ENCODE measurements around the gene RSU1. TPM values are rescaled to one million over a fixed set of nuclear protein-coding genes. Genes with fewer than 3 reads are reported as not detected.
A peak's percentile ranks its signal among the peaks of the same experiment; 100 is the strongest.

RSU1 gene
- total and polyA plus RNA-seq, 10 of the 15 experiments (the other 5 are each of a cell fraction or from before 2014, with no cell fraction given), result 49.2 to 139 (median 81.3) TPM

GRCh38 chr10:16816830-16817124 lies 447 bp downstream of the RSU1 start:
- H3K9me3 ChIP-seq (replicated peaks; ENCODE audit: control insufficient read depth, insufficient read depth, low read length), result no peaks in the 10 kb centered on the region; the same call in 2 of the 3 replicates
- H3K4me1 ChIP-seq (ENCODE audit: control insufficient read depth, insufficient read depth, low read length), result no peaks in the 10 kb centered on the region
- peaks cover 19% of the 10 kb centered on the region for H3K79me2 ChIP-seq (ENCODE audit: control insufficient read depth, insufficient read depth, low read length)
- in situ Hi-C loops (cut with MboI), result loop anchor here (25.0 kb wide), 1 partner anchor 1846 kb away; the partner anchor contains the start of genes ARL5B and NSUN6
- H3K4me2 ChIP-seq (ENCODE audit: control insufficient read depth, insufficient read depth), result peak overlapping the region; percentile 81
- peak overlapping the region; percentile 81 for H3K9ac ChIP-seq (ENCODE audit: control insufficient read depth, insufficient read depth, low read length)
- H4K20me1 ChIP-seq (ENCODE audit: control insufficient read depth, insufficient read depth), result no peaks in the 10 kb centered on the region; the same call in 1 of the 2 replicates
- POLR2A ChIA-PET, result interaction anchor here (1.0 to 1.4 kb wide), 3 partner anchors 9 to 413 kb away, joined by 3 to 4 read pairs (median 3); no protein-coding TSS in a partner anchor
- no peaks in the 10 kb centered on the region for H3K36me3 ChIP-seq (ENCODE audit: control insufficient read depth in 2 of 2, insufficient read depth in 2 of 2, low read length in 1 of 2)
- SMC1A ChIA-PET (ENCODE audit: uncharacterized antibody, unreplicated experiment), result interaction anchor here (0.8 to 2.8 kb wide), 5 partner anchors 8 to 230 kb away, joined by 3 to 11 read pairs (median 3); no protein-coding TSS in a partner anchor
- peak overlapping the region; percentile 85 for H3K4me3 ChIP-seq
- TF ChIP-seq IKZF2 (IDR thresholded peaks at IDR 0.05), result 0 out of 4 replicates have a peak, but pooled peaks of 1 of the 2 experiments have one; percentile 11
- no peak for TF ChIP-seq STAT1 (conservative IDR thresholded peaks at IDR 0.05)
- TF ChIP-seq NBN (IDR thresholded peaks at IDR 0.05), result 0 out of 2 replicates have a peak, but pooled peaks have one; percentile 11
- TF ChIP-seq GATAD2B (conservative IDR thresholded peaks at IDR 0.05; ENCODE audit: low read depth), result 0 out of 2 replicates have a peak, but pooled peaks have one; percentile 55
- TF ChIP-seq ZNF274 (IDR thresholded peaks at IDR 0.05; ENCODE audit: insufficient read depth, insufficient read length), result no peak
- TF ChIP-seq LARP7 (IDR thresholded peaks at IDR 0.05), result 0 out of 2 replicates have a peak, but pooled peaks have one; percentile 44
- no peak for TF ChIP-seq YY1 (IDR thresholded peaks at IDR 0.05; ENCODE audit: low read depth, low read length)
- H3K27me3 ChIP-seq (replicated peaks in 1 of 2; ENCODE audit: control insufficient read depth in 2 of 2, insufficient read depth in 2 of 2, low read length in 1 of 2), result no peaks in the 10 kb centered on the region; a peak in 1 of 4 replicates
- RAD21 ChIA-PET (ENCODE audit: unreplicated experiment), result interaction anchor here (1.0 to 1.5 kb wide), 6 partner anchors 8 to 956 kb away, joined by 3 to 6 read pairs (median 5); partner anchors contain the start of gene TRDMT1
- no TSS peak for BruUV-seq (replicated peaks)
- H2AFZ ChIP-seq (ENCODE audit: control insufficient read depth, low read depth, low read length), result peak overlapping the region; percentile 81
- DNase-seq (ENCODE audit: low read depth, low spot score) (no peak), ATAC-seq (no peak), FAIRE-seq (no peak)
- H3K27ac ChIP-seq (ENCODE audit: control insufficient read depth, insufficient read depth), result peak overlapping the region; percentile 59
- WGBS (ENCODE audit: insufficient coverage, insufficient replicate concordance, low lambda C conversion rate, missing lambda C conversion rate), result 25% methylated on average over 12 of the region's 12 CpGs
- intact Hi-C loops (cut with micrococcal nuclease; ENCODE audit: unreplicated experiment), result loop anchor here (5.0 kb wide), 2 partner anchors 379 to 416 kb away; partner anchors contain the start of gene PTER
- CTCF ChIA-PET, result interaction anchor here (1.1 to 1.5 kb wide), 4 partner anchors 9 to 269 kb away, joined by 3 to 12 read pairs (median 4); no protein-coding TSS in a partner anchor
